ENCODE measurements around the gene DOK7.

DOK7 gene

DNA sequence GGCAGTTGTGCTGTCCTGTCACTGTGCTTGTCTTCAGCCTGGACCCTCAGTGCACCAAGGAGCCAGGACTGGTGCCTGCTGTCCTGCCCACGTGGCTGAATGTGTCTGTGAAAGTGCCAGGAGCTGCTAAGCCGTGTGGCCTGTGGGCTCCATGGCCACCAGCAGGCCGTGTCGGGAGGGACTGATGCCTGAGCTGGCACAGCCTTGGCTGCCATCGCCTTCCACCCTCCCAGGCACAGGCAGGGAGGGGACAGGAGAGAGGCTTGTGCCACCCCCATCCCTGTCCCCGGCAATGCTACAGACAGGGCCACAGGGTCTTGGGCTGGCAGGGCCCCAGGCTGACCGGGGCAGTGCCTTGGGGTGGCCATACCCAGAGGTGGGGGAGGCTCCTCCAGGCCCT, 24.8 kb downstream of the DOK7 start:
- no peak for DNase-seq (ENCODE audit: low read depth)
- TF ChIP-seq CTCF (IDR thresholded peaks at IDR 0.05; ENCODE audit: low read depth, low read length, missing control alignments) = no peak
- H3K4me3 ChIP-seq (ENCODE audit: low read depth, low read length) = no peak overlapping the region

DNA sequence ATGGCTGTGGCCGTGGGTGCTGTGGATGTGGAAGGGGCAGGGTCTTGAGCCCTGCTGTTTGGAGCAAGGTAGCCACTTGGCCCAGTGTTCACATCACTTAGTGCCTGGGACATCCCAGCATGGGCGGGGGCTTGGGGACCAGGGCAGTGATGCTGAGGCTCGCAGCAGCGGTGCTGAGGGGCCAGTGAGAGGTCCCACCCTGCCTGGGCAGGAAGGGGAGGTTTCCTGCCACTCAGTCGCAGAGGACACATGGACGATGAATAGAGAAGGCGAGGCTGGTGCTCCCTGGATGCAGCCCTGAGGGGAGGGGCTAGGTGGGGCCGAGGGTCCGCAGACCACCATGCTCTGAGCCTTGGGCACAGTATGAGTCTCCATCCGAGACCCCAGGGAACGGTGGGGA, 25.7 kb downstream of the DOK7 start:
- TF ChIP-seq CTCF (IDR thresholded peaks at IDR 0.05; ENCODE audit: low read depth, low read length, missing control alignments) = no peak
- DNase-seq (ENCODE audit: low read depth) = no peak

GRCh38 chr4:3489451-3489962, 26.4 kb downstream of the DOK7 start:
- H3K4me3 ChIP-seq (ENCODE audit: low read depth, low read length) = no peak overlapping the region
- no peak for TF ChIP-seq CTCF (IDR thresholded peaks at IDR 0.05; ENCODE audit: low read depth, low read length, missing control alignments)
- DNase-seq (ENCODE audit: low read depth) = no peak

More for the DNA sequence above, 25.7 kb downstream of the DOK7 start:
- H3K4me3 ChIP-seq (ENCODE audit: low read depth, low read length) = no peak overlapping the region

- no peak for DNase-seq (ENCODE audit: low read depth)
- no peak for TF ChIP-seq CTCF (IDR thresholded peaks at IDR 0.05; ENCODE audit: low read depth, low read length, missing control alignments)
- H3K4me3 ChIP-seq (ENCODE audit: low read depth, low read length) = no peak overlapping the region
Observed at GRCh38 chr4:3491681-3492405, 28.7 kb downstream of the DOK7 start.

GRCh38 chr4:3492741-3493719, 29.9 kb downstream of the DOK7 start:
- no peak overlapping the region for H3K4me3 ChIP-seq (ENCODE audit: low read depth, low read length)
- TF ChIP-seq CTCF (IDR thresholded peaks at IDR 0.05; ENCODE audit: low read depth, low read length, missing control alignments) = no peak
- DNase-seq (ENCODE audit: low read depth) = no peak

DNA sequence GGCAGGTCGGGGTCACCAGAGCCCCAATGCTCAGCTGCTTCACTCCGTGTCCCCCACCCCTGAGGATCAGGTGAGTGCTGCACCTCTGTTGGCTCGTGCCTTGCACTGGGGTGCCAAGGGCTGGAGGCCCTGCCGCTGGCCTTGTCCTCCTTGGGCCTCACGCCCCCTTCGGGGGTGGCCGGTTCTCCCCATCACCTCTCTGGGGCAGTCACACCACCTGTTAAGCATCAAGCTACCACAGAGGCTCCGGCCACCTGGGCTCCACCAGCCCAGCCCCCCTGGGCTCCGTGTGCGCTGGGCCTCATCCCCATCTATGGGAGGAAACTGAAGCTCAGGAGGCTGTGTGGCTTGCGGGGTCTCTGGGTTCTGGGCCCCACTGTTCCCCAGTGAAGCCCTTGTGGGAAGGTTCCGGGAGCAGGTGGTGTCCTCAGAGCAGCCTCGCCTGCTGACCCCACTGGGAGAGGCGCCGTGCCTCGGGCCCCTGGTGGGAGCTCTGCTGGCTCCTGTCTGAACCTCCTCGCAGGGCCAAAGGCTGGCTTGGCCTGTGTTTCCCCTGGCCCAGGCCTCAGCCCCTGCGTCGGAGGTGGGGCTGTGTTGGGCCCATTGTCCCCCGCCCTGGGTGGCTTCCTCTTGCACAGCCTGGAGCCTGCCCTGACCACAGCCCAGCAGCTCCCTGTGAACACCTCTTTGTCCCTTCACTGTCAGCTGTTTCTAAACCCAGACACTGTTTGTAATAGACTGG, 30.8 kb downstream of the DOK7 start:
- no peak overlapping the region for H3K4me3 ChIP-seq (ENCODE audit: low read depth, low read length)
- no peak for DNase-seq (ENCODE audit: low read depth)
- no peak for TF ChIP-seq CTCF (IDR thresholded peaks at IDR 0.05; ENCODE audit: low read depth, low read length, missing control alignments)

All from GM12864 (cell line).